Esophagus muscularis mucosa (tissue), 4 donors: ENCODE results near the gene PERP.

Experiments
- CTCF ChIP-seq, 3 experiments: fragments of 200-600 bp in 2 of 3; fragments of 450-650 bp in 1 of 3; sonication (generic) in 2 of 3; IDR thresholded peaks; one replicate each; pipeline ENCODE4 v1.5.1; 2017 to 2019; ENCODE audit warnings: antibody characterized with exemption in 3 of 3, mild to moderate bottlenecking in 2 of 3, moderate library complexity in 1 of 3
- EP300 ChIP-seq: sonication (generic); formaldehyde crosslinking; IDR thresholded peaks from one replicate; pipeline ENCODE4 v1.6.1; 2017; ENCODE audit warnings: antibody characterized with exemption
- POLR2A ChIP-seq: fragments of 450-650 bp; IDR thresholded peaks from one replicate; pipeline ENCODE4 v1.6.1; 2017; ENCODE audit warnings: antibody characterized with exemption, moderate library complexity, mild to moderate bottlenecking, low read depth
- POLR2AphosphoS5 ChIP-seq, 2 donors: sonication (generic); formaldehyde crosslinking; IDR thresholded peaks; one replicate each; pipeline ENCODE4 v1.6.1; 2017; ENCODE audit warnings: antibody characterized with exemption in 2 of 2

DNA sequence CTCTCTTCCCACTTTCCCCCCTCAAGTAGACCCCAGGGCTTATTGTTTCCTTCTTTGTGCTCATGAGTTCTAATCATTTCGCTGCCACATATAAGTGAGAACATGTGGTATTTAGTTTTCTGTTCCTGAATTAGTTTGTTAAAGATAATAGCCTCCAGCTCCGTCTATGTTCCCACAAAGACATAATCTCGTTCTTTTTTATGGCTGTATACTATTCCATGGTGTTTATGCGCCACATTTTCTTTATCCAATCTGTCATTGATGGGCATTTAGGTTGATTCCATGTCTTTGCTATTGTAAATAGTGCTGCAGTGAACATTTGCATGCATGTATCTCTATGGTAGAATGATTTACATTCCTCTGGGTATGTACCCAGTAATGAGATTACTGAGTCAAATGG lies 16.9 kb upstream of the PERP start:
- no peak for TF ChIP-seq CTCF (IDR thresholded peaks at IDR 0.05)
- no peak for TF ChIP-seq POLR2AphosphoS5 (IDR thresholded peaks at IDR 0.05)
- no peak for TF ChIP-seq POLR2A
- TF ChIP-seq EP300 = no peak
